GM19397 (cell line): ENCODE results near the gene TKFC.

Experiments used
- ATAC-seq: cut with Tn5 transposase; IDR thresholded peaks from one replicate; pipeline ENCODE4 v1.9.1; 2021; ENCODE audit warnings: mild to moderate bottlenecking, moderate library complexity; ENCODE audit not compliant: unreplicated experiment

Gene TKFC

GRCh38 chr11:61332797-61333549 lies at the start of gene TKFC, which contains the start of gene DDB1:
Gene TKFC, plus strand, starts transcription at chr11:61333228. Its CDS starts 1,501 bp downstream, at chr11:61334729.
Gene DDB1, minus strand, starts transcription at chr11:61333105. Its CDS starts 137 bp downstream, at chr11:61332968.
- peak; percentile 93 for ATAC-seq

GRCh38 chr11:61283613-61284012 lies 49.4 kb upstream of the TKFC start:
- ATAC-seq = no peak

GRCh38 chr11:61287338-61287977 lies 45.6 kb upstream of the TKFC start:
- ATAC-seq = no peak

GRCh38 chr11:61290905-61291690 lies 41.9 kb upstream of the TKFC start:
- ATAC-seq = no peak

GRCh38 chr11:61292356-61292755 lies 40.7 kb upstream of the TKFC start:
- no peak for ATAC-seq

GRCh38 chr11:61293867-61294716 lies 38.9 kb upstream of the TKFC start:
- ATAC-seq = peak; percentile 33

GRCh38 chr11:61294717-61295595 lies 38.1 kb upstream of the TKFC start, which contains the start of gene VWCE:
Gene VWCE, minus strand, starts transcription at chr11:61295316. Its CDS starts 279 bp downstream, at chr11:61295037.
- ATAC-seq = peak; percentile 80

- no peak for ATAC-seq
These were observed 37.5 kb upstream of the TKFC start for GRCh38 chr11:61295596-61295926.

- ATAC-seq = no peak
These were observed 35.7 kb upstream of the TKFC start for GRCh38 chr11:61297341-61297740.

GRCh38 chr11:61297746-61298145 lies 35.3 kb upstream of the TKFC start:
- ATAC-seq = no peak

- no peak for ATAC-seq
These were observed 34.3 kb upstream of the TKFC start for GRCh38 chr11:61298663-61299244.

- ATAC-seq = no peak
These were observed 30.5 kb upstream of the TKFC start for GRCh38 chr11:61302550-61302949.

- ATAC-seq = no peak
These were observed 29.3 kb upstream of the TKFC start for GRCh38 chr11:61303725-61304124.

GRCh38 chr11:61305417-61305816 lies 27.6 kb upstream of the TKFC start:
- no peak for ATAC-seq

GRCh38 chr11:61306221-61306620 lies 26.8 kb upstream of the TKFC start:
- ATAC-seq = no peak

GRCh38 chr11:61307354-61307753 lies 25.7 kb upstream of the TKFC start:
- no peak for ATAC-seq

GRCh38 chr11:61309141-61309540 lies 23.9 kb upstream of the TKFC start:
- ATAC-seq = no peak

- no peak for ATAC-seq
These were observed 23.3 kb upstream of the TKFC start for GRCh38 chr11:61309739-61310138.

- no peak for ATAC-seq
These were observed 22.3 kb upstream of the TKFC start for GRCh38 chr11:61310749-61311148.
